ENCODE measurements around the gene IGSF22. TPM values are rescaled to one million over a fixed set of nuclear protein-coding genes. Genes with fewer than 3 reads are reported as not detected.

The IGSF22 gene
- total and polyA plus RNA-seq, 2 of the 8 experiments (the other 6 are each of a cell fraction or from before 2014, with no cell fraction given), result 0.14 TPM; not detected in 1

GRCh38 chr11:18768978-18769377, 43.0 kb upstream of the IGSF22 start (continued):
- TF ChIP-seq SIN3A (conservative IDR thresholded peaks at IDR 0.05 in 1 of 2, IDR thresholded peaks at IDR 0.05 in 1 of 2; ENCODE audit: low read depth in 1 of 2, low read length in 2 of 2) (no peak), EP300 (IDR thresholded peaks at IDR 0.05; ENCODE audit: borderline replicate concordance in 1 of 2, low read depth in 2 of 2, low read length in 2 of 2) (no peak), TAF7 (optimal IDR thresholded peaks at IDR 0.05; ENCODE audit: borderline replicate concordance, low read depth, low read length) (no peak), SIRT6 (IDR thresholded peaks at IDR 0.05; ENCODE audit: low read length) (no peak), HDAC6 (IDR thresholded peaks at IDR 0.05; ENCODE audit: low read depth, low read length) (no peak), KDM5A (IDR thresholded peaks at IDR 0.05; ENCODE audit: low read length) (no peak)
